Natural killer cell (primary cell): ENCODE data around the gene SCRT2. TPM values are rescaled to one million over a fixed set of nuclear protein-coding genes. Genes with fewer than 3 reads are reported as not detected.

Source experiments
- ATAC-seq, 3 donors: fragments of 150-1000 bp in 2 of 3; fragments of 200-7000 bp in 1 of 3; cut with Tn5 transposase; 1 replicate in 1 of 3; 2 replicates in 2 of 3; pipeline ENCODE4 v1.10.0; 2021; ENCODE audit warnings: mild to moderate bottlenecking in 2 of 3, moderate library complexity in 2 of 3
- DNase-seq, 2 donors: peaks; one replicate each; pipeline versions ENCODE4 v3.0.0 to v3.0.0-alpha.2; 2013 to 2021; ENCODE audit warnings: mixed read lengths in 1 of 2
- H3K27ac ChIP-seq: one replicate; pipeline ENCODE4 v1.5.1; 2013; ENCODE audit warnings: mild to moderate bottlenecking, low read length
- H3K27me3 ChIP-seq: one replicate; pipeline ENCODE4 v1.6.1; 2013; ENCODE audit warnings: low read length; ENCODE audit not compliant: control insufficient read depth, insufficient read depth
- H3K36me3 ChIP-seq: one replicate; pipeline ENCODE4 v1.6.1; 2013; ENCODE audit warnings: low read length; ENCODE audit not compliant: control insufficient read depth, insufficient read depth
- H3K4me1 ChIP-seq: one replicate; pipeline ENCODE4 v1.6.1; 2013; ENCODE audit warnings: low read length; ENCODE audit not compliant: control insufficient read depth, insufficient read depth
- H3K4me3 ChIP-seq: one replicate; pipeline ENCODE4 v1.5.1; 2013; ENCODE audit warnings: low read length
- H3K9me3 ChIP-seq: one replicate; pipeline ENCODE4 v1.6.1; 2013; ENCODE audit warnings: low read length; ENCODE audit not compliant: control insufficient read depth, insufficient read depth
- H3K27ac Mint-ChIP-seq, 2 donors: one replicate each; pipeline ENCODE4 v1.8.0; 2022; ENCODE audit warnings: mild to moderate bottlenecking in 2 of 2, mixed read lengths in 2 of 2, moderate library complexity in 1 of 2
- H3K27me3 Mint-ChIP-seq, 2 donors: one replicate each; pipeline ENCODE4 v1.8.0; 2022; ENCODE audit warnings: low read depth in 2 of 2, mixed read lengths in 2 of 2
- H3K36me3 Mint-ChIP-seq: one replicate; pipeline ENCODE4 v1.8.0; 2022; ENCODE audit warnings: mixed read lengths
- H3K4me1 Mint-ChIP-seq, 2 donors: one replicate each; pipeline ENCODE4 v1.8.0; 2022; ENCODE audit warnings: mixed read lengths in 2 of 2
- H3K4me3 Mint-ChIP-seq: one replicate; pipeline ENCODE4 v1.8.0; 2022; ENCODE audit warnings: mild to moderate bottlenecking, moderate library complexity, mixed read lengths
- H3K9me3 Mint-ChIP-seq, 2 donors: one replicate each; pipeline ENCODE4 v1.8.0; 2022; ENCODE audit warnings: mixed read lengths in 2 of 2
- CTCF ChIP-seq: fragments of 200-600 bp; IDR thresholded peaks from one replicate; pipeline ENCODE4 v1.8.0; 2022; ENCODE audit warnings: antibody characterized with exemption
- WGBS: methylation state at CpG from one replicate; pipeline ENCODE4 v1.1.7; 2013; ENCODE audit warnings: missing lambda C conversion rate; ENCODE audit not compliant: insufficient coverage; 5-methylcytosine and 5-hydroxymethylcytosine counted together
- intact Hi-C: fragments of 100-400 bp; cut with micrococcal nuclease; formaldehyde crosslinking; loops from one replicate; pipeline ENCODE4 v1.14.2; 2022
- total RNA-seq, 4 donors: library from RNA; stranded (reverse); fragments of 120-200 nt in 1 of 4; gene quantifications; one replicate each; pipeline versions ENCODE4 v1.2.3 to v1.2.4, GENCODE V29; 2013 to 2022

The SCRT2 gene
- total RNA-seq, 3 donors from 2014 or later (not counting 1 experiment from before 2014, with no cell fraction given), result not detected

GRCh38 chr20:650281-650680 is 25.3 kb downstream of the SCRT2 start:
- Histone ChIP-seq H3K4me1 (peaks cover 27% of the 10 kb centered on the region), H3K27ac (no peak overlapping the region), H3K4me3 (no peak overlapping the region), H3K9me3 (no peaks in the 10 kb centered on the region), H3K27me3 (no peaks in the 10 kb centered on the region), H3K36me3 (peaks cover 16% of the 10 kb centered on the region)
- intact Hi-C loops, result loop anchor here (5.0 kb wide), 1 partner anchor 182 kb away; the partner anchor contains the start of gene FAM110A
- Mint-ChIP-seq H3K27me3 (peaks cover 0 to 1% of the 10 kb centered on the region in 2 donors), H3K36me3 (no peaks in the 10 kb centered on the region), H3K27ac (peak overlapping the region; percentile 65 to 76), H3K9me3 (no peaks in the 10 kb centered on the region), H3K4me3 (peak overlapping the region; percentile 85), H3K4me1 (peaks cover 39 to 54% of the 10 kb centered on the region in 2 donors)
- WGBS, result over 99% methylated on average over 5 of the region's 5 CpGs
- no peak for DNase-seq
- TF ChIP-seq CTCF, result no peak
- no peak for ATAC-seq

GRCh38 chr20:647479-648019 is 28.1 kb downstream of the SCRT2 start:
- ATAC-seq (no peak), DNase-seq (no peak)
- Mint-ChIP-seq H3K9me3 (no peaks in the 10 kb centered on the region), H3K27ac (no peak overlapping the region), H3K27me3 (no peaks in the 10 kb centered on the region), H3K4me3 (no peak overlapping the region), H3K4me1 (peaks cover 29 to 40% of the 10 kb centered on the region in 2 donors), H3K36me3 (no peaks in the 10 kb centered on the region)
- peaks cover 5% of the 10 kb centered on the region for H3K27me3 ChIP-seq
- TF ChIP-seq CTCF, result no peak
- H3K27ac ChIP-seq, result no peak overlapping the region
- H3K4me1 ChIP-seq, result peaks cover 22% of the 10 kb centered on the region
- H3K36me3 ChIP-seq, result peaks cover 16% of the 10 kb centered on the region
- H3K9me3 ChIP-seq, result no peaks in the 10 kb centered on the region
- 96% methylated on average over 2 of the region's 2 CpGs for WGBS
- intact Hi-C loops, result loop anchor here (5.0 kb wide), 1 partner anchor 295 kb away; no protein-coding TSS in a partner anchor
- H3K4me3 ChIP-seq, result no peak overlapping the region

DNA sequence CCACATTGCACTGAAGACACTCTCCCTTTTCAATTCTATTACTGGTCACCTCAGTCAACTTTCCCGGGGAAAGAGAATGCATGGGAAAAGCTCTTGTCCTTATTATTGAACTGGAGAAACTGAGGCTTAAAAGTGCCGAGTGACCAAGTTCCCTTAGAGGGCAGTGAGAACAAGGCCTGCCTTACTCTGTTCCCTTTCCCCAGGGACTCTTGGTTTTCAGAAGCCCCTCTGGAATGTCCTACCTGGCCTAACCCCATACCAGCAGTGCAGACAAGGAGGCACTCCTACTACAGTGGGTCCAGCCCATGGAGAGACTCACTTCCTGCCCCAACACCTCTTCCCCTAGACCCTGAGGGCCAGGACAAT is 28.8 kb downstream of the SCRT2 start:
- no peak overlapping the region for H3K4me3 Mint-ChIP-seq
- no peaks in the 10 kb centered on the region for H3K36me3 Mint-ChIP-seq
- TF ChIP-seq CTCF, result no peak
- H3K4me3 ChIP-seq, result no peak overlapping the region
- H3K9me3 Mint-ChIP-seq, result no peaks in the 10 kb centered on the region
- ATAC-seq, result no peak
- H3K27ac ChIP-seq, result no peak overlapping the region
- 100% methylated on average over 1 of the region's 2 CpGs for WGBS
- peaks cover 17% of the 10 kb centered on the region for H3K4me1 ChIP-seq
- peaks cover 22 to 33% of the 10 kb centered on the region in 2 donors for H3K4me1 Mint-ChIP-seq
- intact Hi-C loops, result loop anchor here (5.0 kb wide), 1 partner anchor 295 kb away; no protein-coding TSS in a partner anchor
- no peak for DNase-seq
- no peaks in the 10 kb centered on the region for H3K9me3 ChIP-seq
- peaks cover 16% of the 10 kb centered on the region for H3K36me3 ChIP-seq
- peaks cover 5% of the 10 kb centered on the region for H3K27me3 ChIP-seq
- no peaks in the 10 kb centered on the region for H3K27me3 Mint-ChIP-seq
- no peak overlapping the region for H3K27ac Mint-ChIP-seq
